Hematopoietic multipotent progenitor cell treated with erythropoietin and hydrocortisone succinate and interleukin-3 and kit ligand, for 8 days (in vitro differentiated cells): ENCODE measurements around the gene DEFB128.

Experiments
- DNase-seq: peaks from one replicate; pipeline ENCODE4 v3.0.0-alpha.2; 2015

The DEFB128 gene

DNA sequence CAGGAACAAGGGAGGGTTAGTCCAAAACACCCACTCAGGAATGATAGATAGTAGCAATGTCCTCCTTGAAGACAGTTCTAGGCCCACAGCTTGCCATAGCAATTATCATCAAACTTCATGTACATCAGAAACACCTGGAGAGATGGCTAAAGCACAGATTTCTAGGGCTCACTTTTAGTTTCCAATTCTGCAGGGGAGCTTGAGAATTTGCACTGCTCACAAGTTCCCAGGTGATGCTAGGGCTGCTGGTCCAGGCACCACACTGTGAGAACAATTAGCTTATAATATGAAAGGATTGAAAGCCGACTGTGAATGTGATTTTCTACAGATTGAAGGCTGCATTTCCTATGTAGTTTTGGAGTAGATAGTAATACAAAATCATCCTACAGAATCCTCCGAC is 43.6 kb downstream of the DEFB128 start:
- DNase-seq = no peak

DNA sequence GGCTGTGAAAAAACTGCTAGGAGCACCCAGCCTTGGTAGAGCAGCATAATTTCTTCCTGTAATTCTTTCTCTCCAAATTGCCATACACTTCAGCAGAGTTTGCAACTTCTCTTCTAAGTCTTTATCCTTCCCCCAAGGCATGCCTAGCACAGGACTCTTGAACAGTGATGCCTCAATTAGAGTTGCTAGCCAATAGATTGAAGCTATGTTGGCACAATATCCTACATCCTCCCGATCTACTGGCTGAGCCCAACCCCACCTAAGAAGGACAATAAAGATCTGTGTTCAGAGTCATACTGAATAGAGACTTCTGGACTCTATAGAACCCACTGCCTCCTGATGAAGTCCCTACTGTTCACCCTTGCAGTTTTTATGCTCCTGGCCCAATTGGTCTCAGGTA is 47.2 kb downstream of the DEFB128 start, which contains the start of gene DEFB126:
TSS of gene DEFB126 (plus strand) at position 301 of the 400 bp plus-strand sequence. CDS start at position 340, 39 bp downstream.
- DNase-seq = no peak
